HG02678 (cell line): ENCODE data around the gene ERMAP.
"Not testable (repeated sequence)": the region's sequence is repeated elsewhere in the genome, so short reads cannot be mapped to it uniquely, and the experiment has no call there.

Experiments used
- ATAC-seq: cut with Tn5 transposase; IDR thresholded peaks from one replicate; pipeline ENCODE4 v1.9.1; 2021; ENCODE audit warnings: mild to moderate bottlenecking, moderate library complexity; ENCODE audit not compliant: unreplicated experiment

ERMAP gene

DNA sequence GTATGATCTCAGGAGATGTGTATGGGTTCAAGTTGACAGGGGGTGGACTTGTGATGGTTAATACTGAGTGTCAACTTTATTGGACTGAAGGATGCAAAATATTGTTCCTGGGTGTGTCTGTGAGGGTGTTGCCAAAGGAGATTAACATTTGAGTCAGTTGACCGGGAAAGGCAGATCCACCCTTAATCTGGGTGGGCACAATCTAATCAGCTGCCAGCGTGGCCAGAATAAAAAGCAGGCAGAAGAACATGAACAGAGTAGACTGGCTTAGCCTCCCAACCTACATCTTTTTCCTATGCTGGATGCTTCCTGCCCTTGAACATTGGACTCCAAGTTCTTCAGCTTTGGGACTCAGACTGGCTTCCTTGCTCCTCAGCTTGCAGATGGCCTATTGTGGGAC is 52.8 kb downstream of the ERMAP start:
- not testable (repeated sequence) for ATAC-seq

DNA sequence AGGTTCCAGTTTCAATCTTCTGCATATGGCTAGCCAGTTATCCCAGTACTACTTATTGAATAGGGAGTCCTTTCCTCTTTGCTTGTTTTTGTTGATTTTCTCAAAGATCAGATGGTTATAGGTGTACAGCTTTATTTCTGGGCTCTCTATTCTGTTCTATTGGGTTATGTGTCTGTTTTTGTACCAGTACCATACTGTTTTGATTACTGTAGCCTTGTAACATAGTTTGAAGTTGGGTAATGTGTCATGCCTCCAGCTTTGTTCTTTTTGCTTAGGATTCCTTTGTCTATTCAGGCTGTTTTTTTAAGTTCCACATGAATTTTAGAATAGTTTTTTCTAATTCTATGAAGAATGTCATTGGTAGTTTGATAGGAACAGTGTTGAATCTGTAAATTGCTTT is 56.2 kb downstream of the ERMAP start:
- not testable (repeated sequence) for ATAC-seq

DNA sequence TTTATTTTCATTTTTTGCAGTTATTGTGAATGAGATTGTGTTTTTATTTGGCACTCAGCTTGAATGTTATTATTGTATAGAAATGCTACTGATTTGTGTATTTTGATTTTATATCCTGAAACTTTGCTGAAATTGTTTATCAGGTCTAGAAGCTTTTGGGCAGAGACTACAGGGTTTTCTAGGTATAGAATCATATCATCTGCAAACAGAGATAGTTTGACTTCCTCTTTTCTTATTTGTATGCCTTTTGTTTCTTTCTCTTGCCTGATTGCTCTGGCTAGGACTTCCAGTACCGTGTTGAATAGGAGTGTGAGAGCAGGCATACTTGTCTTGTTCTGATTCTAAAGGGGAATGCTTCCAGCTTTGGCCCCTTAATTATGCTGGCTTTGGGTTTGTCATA is 56.7 kb downstream of the ERMAP start:
- no peak for ATAC-seq

DNA sequence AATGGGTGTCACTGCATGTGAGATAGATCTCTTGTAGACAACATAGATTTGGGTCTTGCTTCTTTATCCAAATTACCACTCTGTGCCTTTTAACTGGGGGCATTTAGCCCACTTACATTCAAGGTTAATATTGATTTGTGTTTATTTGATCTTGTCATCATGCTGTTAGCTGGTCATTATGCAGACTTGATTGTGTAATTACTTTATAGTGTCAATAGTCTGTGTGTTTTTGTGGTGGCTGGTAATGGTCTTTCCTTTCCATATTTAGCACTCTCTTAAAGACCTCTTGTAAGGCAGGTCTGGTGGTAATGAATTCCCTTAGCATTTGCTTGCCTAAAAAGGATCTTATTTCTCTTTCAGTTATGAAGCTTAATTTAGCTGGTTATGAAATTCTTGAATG is 59.1 kb downstream of the ERMAP start:
- ATAC-seq, result no peak

DNA sequence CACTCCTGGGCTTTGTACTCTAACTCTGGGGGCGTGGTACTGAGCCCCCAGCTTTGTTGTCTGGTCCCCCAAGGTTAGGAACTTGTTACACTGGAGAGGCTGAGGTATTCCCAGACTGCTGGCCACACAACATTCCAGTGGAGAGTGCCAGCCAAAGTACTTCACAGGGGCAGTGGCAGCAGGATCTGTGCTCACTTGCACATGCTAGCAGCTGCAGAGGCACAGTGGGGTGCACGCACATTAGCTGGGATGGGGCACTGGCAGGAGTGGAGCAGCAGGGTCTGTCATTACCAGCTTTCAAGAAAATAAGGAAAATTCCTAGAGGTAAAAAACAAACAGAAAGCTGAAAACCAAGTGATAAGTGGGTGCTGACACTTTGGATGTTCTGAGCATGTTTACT is 60.5 kb downstream of the ERMAP start:
- no peak for ATAC-seq

DNA sequence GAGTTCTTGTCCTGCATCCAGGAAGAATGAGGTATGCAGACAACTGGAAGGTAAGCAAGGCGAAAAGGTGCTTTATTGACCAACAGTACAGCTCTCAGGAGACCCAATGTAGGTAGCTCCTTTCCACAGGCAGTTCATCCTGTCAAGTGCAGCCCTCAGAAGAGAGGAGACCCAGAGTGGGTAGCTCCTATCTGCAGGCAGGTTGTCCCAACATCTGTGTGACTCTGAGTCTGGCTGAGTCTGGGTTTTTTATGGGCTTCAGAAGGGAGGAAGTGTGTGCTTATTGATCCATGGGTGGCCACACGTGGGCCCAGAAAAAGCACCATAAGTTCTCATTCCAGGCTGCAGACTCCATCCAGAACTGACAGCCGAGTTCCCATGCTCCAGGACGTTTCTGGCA is 63.5 kb downstream of the ERMAP start:
- no peak for ATAC-seq

DNA sequence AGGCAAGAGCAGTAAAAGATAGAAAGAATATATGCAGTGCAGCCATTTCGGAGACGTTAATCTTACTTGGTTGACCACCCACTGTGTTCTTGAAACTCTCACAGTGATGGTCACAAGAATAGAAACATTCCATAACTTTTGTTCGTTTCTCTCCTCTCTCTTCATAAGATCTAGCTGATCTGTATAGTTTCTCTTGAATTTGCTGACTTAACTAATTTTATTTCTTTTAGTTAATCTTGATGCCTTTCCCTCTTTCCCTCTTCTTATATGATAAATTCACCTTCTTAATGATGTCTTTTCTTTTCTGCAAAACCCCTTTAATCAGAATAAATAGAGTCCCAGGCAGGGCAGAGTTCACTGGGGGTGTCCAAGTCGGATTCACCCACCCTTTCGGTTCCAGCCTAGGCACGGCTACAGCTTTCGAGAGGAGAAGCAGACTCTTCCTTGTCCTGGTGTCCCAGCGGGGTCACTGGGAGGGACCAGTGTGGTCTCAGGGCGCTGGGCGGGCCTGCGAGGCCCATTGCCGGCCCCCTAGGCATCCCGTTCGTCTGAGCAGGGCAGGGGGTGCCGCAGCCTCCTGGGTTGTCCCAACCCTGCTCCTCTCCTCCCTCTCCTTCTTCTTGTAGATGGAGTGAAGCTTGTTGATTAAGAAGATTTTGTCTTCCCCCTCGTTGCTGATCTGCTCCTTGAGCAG is 69.3 kb downstream of the ERMAP start:
- no peak for ATAC-seq

DNA sequence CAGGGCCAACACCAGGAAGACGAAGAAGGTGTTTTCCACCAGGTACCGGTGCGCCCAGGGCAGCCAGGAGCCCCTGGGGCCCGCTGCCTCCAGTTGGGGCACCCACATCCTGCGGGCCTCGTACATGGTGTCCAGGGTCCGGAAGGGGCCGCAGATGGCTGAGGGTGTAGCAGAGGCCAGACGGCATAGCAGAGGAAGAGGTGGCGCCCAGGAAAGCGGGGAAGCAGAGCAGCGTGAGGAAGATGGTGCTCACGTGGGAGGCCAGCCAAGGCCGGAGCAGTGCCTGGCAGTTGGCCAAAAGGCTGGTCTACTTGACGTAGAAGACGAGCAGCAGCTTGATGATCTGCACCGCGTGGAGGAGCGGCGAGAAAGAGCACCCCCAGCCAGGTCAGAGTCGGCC is 69.9 kb downstream of the ERMAP start:
- no peak for ATAC-seq

DNA sequence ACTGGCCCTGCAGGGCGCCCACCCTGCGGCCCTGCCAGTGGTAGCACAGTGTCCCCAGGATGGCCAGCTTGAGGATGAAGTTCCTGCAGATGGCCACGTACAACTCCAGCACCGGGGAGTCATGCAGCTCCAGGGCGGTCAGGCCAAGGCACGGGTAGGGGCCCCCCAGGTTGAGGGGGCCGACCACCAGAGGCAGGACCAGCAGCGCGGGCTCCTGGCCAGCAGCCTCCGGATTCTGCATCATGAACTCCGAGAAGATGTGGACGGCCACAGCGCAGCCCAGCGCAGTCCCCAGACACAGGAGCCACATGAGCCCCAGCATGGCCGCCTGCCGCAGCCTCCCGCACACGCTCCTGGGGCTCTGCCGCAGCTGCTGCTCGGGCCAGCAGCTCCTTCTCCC is 70.4 kb downstream of the ERMAP start:
- no peak for ATAC-seq

DNA sequence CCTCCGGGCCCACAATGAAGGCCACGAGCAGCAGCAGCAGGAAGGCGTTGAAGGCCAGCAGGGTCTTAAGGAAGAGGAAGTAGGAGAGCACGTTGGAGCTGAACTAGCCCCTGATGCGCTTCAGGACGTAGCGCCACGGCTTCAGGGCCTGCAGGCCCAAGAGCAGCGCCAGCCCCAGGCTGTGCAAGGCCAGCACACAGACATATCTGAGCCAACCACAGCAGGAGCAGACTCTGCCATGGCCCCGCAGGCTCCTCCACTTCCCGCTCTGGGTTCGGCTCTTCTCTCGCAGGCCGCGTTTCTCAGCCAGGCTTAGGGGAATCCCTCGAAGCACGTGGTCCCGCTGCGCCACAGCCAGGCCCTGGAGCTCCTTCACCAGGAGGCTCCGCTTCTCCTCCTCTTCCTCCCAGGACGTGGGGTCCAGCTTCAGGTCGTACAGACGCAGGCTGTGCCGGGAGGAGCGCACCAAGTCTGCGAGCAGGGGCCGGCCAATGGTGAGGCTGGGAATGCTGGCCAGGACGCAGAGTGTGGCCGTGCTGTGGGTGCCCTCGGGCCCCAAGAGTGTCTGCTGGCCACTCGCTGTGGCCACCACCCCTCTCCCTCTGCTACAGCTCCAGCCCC is 71.2 kb downstream of the ERMAP start:
- no peak for ATAC-seq

DNA sequence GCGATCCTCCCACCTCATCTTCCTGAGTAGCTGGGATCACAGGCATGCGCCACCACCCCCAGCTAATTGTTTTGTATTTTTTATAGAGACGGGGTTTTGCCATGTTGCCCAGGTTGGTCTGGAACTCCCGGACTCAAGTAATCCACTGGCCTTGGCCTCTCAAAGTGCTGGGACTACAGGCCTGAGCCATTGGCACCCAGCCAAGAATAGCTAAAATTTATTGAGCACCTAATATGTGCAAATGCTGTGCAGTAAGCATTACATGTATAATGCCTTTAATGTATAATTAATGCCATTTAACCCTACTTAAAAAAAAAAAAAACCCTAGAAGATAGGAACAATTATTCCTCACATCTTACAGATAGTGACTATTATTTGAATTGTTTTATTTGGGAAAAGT is 72.3 kb downstream of the ERMAP start:
- ATAC-seq, result no peak

DNA sequence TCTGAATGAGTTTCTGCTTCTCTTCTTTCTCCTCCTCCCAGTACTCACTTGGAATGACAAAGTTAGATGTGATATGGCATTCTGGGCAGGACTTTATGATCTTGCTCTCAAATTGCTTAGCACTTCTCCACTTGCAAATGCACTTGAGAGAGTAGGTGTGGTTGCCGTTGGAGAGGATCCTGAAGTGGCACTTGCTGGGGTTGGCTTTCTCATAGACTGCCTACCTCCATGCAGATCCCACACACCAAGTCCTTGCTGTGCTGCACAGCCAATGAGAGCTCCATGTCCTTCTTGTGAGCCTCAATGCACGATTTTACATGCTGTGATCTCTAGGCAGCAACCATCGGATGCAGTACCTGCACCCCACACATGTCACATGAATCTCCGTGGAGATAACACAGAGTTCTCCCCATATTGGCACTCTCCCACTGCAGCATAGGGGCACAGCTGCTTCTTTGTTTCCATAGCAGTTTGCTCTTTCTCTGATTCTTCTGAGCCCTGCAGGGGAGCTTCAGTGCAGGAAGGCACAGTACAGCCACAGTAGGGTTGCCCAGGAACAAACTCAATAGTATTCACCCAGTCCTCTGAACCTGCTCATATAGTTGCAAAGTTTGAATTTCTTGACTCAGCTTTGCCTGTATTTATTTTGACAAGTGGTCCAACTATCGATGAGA is 74.7 kb downstream of the ERMAP start:
- no peak for ATAC-seq
